CD4-positive, alpha-beta T cell treated with Interleukin-1 beta for 1 hour (primary cell): Measurements from ENCODE around the gene TMEM203.
"Not testable (repeated sequence)": the region's sequence is repeated elsewhere in the genome, so short reads cannot be mapped to it uniquely, and the experiment has no call there.

ENCODE experiments used
- DNase-seq, 2 donors: peaks; one replicate each; pipeline ENCODE4 v3.0.0-alpha.2; 2020 to 2022

Gene TMEM203

DNA sequence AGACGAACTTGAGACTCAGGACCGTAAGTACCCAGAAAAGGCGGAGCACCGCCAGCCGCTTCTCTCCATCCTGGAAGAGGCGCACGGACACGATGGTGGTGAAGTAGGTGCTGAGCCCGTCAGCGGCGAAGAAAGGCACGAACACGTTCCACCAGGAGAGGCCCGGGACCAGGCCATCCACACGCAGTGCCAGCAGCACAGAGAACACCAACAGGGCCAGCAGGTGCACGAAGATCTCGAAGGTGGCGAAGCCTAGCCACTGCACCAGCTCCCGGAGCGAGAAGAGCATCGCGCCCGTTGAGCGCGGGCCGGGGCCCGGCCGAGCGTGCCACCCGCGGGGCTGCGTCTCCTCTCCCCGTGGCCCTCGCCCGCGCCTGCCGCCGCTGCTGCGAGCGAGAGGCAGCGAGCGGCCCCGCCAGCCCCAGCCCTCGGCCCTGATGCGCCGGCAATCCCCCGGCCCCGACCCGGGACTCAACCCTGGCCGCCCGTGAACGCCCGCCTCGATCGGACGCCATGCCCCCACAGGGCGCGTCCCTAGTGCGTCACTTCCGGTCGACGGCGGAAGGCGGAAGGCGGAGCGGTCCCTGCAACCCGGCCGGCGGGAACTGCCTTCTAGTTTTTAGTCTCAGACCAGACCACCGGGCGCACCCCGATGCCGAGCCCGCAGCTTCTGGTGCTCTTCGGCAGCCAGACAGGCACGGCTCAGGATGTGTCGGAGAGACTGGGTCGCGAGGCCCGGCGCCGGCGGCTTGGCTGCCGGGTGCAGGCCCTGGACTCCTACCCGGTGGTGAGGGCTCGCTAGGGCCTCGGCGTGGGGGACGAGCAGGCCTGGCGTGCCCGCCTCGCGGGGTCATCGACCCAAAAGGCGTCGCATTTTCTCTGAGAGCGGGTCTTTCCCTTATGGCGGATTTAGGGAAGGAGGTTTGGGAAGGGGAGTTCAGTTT lies at the start of gene TMEM203, which contains the start of gene NDOR1:
Gene TMEM203, minus strand, starts transcription at position 523 of the 944 bp plus-strand sequence. Its CDS starts 234 bp downstream, at position 289.
Gene NDOR1, plus strand, starts transcription at position 575 of the 944 bp plus-strand sequence. Its CDS starts 78 bp downstream, at position 653.
- peak; percentile 90 to 92 for DNase-seq

DNA sequence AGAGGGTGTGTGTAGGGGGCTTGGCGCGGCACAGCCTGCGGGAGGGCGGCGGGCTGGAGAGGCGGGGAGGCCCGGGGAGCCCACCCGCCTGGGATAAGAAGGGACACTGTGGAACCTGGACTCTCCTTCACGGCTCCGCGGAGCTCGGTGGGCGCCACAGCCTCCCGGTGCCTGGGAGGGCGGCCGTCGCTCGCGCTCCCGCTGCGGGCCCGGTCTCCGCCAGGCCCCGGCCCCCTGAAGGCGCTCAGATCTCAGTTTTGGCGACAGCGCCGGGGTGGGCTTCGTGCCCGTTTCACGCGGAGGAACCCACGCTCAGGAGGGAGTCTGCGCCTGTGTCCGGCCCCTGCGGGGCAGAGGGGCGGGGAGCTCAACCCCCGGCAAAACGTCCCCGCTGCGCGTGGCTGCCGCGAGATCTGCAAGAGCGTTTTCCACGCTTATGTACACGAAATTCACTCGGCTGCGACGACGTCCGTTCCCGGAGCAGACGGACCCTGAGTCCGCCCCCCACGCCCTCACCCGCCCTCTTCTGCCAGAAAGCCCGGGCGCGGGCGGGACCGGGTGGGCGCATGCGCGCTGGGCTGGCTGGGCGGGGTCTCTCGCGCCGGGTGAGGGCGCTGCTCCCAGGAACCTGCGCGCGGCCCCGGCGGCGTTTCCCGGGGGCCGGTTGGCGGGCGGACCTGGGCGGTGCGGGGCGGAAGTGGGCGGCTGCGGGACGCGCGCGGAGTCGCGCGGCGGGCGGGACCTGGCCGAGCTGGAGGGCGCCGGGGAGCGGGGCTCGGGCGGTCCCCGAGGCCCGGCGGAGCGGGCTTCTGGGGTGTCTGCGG lies 49.4 kb upstream of the TMEM203 start, which contains the start of gene NELFB:
Gene NELFB, plus strand, starts transcription at position 704 of the 824 bp plus-strand sequence.
- DNase-seq = peak; percentile 93 to 96

GRCh38 chr9:137253717-137254623 lies 48.5 kb upstream of the TMEM203 start:
- DNase-seq = no peak

GRCh38 chr9:137252555-137253506 lies 47.4 kb upstream of the TMEM203 start:
- no peak for DNase-seq

DNA sequence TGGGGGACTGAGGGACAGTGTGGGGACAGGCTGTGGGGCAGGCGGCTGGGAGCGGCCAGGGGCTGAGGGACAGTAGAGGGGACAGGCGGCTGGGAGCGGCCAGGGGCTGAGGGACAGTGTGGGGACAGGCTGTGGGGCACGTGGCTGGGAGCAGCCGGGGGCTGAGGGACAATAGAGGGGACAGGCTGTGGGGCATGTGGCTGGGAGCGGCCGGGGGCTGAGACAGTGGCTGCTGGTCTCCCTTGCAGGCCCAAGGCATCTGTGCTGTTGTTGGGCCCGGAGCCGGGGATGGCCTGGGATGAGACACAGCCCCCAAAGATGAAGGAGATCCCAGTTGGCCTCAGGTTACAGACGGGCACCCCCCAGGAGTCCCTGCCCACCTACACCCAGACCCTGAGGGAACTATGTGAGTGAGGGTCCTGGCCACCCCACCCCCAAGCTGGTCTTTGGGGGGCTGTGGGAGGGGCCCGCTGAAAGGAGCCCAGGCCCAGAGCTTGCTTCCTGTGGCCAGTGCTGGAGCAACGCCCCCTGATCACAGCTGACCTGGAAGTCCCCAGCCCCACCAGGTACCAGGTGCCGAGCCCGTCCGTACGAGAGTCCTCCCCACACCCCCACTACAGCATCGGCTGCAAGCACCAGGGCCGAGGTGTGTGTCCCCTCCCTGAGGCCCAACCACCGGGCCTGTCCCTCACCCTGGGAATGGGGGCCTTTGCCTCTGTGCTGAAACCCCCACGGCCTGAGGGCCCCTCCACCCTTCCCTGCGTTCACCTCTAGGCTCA lies 46.2 kb upstream of the TMEM203 start:
- no peak for DNase-seq

DNA sequence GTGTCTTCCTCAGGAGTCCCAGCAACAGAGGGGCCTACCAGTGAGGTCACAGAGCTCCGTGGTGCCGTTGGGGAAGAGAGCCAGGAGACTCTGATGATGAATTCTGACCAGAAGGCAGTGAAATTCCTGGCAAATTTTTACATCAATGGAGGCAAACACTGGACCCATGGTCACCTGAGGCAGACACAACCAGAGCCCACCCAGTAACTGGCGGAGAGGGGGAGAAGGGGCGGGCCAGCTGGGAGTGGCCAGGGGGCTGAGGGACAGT lies 45.7 kb upstream of the TMEM203 start, which contains the start of gene STPG3:
Gene STPG3, plus strand, starts transcription at position 93 of the 268 bp plus-strand sequence. Its CDS starts 1 bp downstream, at position 94.
- no peak for DNase-seq

GRCh38 chr9:137250329-137251193 lies 45.1 kb upstream of the TMEM203 start:
- no peak for DNase-seq

DNA sequence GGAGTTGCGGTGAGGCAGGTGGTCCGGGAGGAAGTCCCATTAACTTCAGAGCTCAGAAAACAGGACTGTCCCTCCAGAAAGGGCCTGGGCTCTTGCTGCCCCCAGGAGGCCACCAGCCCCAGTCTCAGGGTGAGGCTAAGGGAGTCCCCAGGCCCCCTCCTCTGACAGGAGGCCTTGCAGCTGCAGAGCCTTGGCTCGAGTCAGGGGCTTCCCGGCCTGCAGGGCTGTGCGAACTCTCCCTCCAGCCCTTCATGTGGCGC lies 42.4 kb upstream of the TMEM203 start:
- no peak for DNase-seq

GRCh38 chr9:137247135-137247915 lies 41.9 kb upstream of the TMEM203 start:
- no peak for DNase-seq

GRCh38 chr9:137245450-137246421 lies 40.3 kb upstream of the TMEM203 start:
- no peak for DNase-seq

- DNase-seq = no peak
These were observed 39.3 kb upstream of the TMEM203 start for GRCh38 chr9:137244486-137245449.

DNA sequence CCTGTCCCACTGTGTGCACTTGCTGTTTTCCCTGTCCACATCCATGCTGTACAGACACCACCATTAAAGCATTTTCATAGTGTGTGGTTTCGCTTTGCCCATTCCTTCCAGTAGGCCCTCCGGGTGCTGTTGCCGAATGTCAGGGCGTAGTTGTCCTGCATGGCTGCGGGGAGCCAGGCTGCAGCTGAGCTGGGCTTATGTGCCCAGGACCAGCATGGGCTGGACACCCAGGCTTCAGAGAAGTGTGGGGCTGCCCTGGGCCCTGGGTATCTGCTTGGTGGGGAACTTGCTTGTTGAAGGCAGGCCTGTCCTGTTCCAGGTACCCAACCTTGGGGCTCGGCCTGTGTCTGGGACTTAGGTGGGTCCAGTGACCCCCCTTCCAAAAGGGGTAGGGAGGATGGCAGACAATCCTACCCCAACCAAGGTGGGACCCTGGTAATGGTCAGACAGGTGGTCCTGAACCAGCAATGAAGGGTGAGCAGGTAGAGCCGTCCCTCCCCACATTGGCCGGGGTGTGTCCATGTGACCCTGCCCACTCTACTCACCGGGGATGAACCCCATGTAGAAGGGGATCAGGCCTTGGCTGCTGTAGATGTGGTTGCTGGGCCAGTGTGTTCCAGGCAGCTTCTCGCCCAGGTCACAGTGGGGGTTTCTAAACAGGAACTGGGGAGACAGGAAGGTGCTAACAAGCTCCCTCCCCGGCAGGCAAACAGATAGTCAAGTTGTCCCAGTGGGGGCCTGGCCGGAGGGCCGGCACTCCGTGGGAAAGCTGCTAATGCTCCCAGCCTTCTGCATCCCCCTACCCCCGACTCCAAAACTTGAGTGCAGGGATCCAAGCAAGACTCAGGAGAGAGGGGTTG lies 38.4 kb upstream of the TMEM203 start:
- peak in 1 of 2 donors; percentile 11 for DNase-seq

DNA sequence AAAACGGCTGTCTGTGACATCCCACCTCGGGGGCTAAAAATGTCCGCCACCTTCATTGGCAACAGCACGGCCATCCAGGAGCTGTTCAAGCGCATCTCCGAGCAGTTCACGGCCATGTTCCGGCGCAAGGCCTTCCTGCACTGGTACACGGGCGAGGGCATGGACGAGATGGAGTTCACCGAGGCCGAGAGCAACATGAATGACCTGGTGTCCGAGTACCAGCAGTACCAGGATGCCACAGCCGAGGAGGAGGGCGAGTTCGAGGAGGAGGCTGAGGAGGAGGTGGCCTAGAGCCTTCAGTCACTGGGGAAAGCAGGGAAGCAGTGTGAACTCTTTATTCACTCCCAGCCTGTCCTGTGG lies 37.8 kb upstream of the TMEM203 start:
- not testable (repeated sequence) for DNase-seq

DNA sequence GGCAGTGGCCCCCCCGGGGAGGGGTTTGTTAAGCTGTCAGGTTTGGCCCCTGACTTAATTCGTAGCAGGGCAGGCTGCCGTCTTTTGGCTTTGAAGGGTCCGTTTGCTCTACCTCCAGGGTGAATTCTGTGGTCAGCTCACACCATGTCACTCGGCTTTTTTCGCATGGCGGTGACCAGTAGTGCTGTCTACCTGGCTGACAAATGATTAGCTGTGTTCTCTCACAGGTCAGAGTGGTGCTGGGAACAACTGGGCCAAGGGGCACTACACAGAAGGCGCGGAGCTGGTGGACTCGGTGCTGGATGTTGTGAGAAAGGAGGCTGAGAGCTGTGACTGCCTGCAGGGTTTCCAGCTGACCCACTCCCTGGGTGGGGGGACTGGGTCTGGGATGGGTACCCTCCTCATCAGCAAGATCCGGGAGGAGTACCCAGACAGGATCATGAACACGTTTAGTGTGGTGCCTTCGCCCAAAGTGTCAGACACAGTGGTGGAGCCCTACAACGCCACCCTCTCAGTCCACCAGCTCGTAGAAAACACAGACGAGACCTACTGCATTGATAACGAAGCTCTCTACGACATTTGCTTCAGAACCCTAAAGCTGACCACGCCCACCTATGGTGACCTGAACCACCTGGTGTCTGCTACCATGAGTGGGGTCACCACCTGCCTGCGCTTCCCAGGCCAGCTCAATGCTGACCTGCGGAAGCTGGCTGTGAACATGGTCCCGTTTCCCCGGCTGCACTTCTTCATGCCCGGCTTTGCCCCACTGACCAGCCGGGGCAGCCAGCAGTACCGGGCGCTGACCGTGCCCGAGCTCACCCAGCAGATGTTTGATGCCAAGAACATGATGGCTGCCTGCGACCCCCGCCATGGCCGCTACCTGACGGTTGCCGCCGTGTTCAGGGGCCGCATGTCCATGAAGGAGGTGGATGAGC lies 37.1 kb upstream of the TMEM203 start:
- DNase-seq = peak in 1 of 2 donors; percentile 11
